ENCODE measurements around the gene CDK4. TPM values are rescaled to one million over a fixed set of nuclear protein-coding genes. Genes with fewer than 3 reads are reported as not detected.

The CDK4 gene
- total and polyA plus RNA-seq, 8 donors = 26.3 to 113 (median 50.5) TPM

- Histone ChIP-seq H3K36me3 (peaks cover 0 to 31% (median 2%) of the 10 kb centered on the region in 4 donors), H3K4me1 (peaks cover 32 to 53% (median 41%) of the 10 kb centered on the region in 4 donors), H3K4me3 (peak overlapping the region in 2 of 4 donors; percentile 11 to 13), H3K9me3 (no peaks in the 10 kb centered on the region), H3K27ac (no peak overlapping the region), H3K27me3 (peaks cover 16 to 96% (median 62%) of the 10 kb centered on the region in 3 donors)
- WGBS, 5 donors = 15 to 36% (median 21%) methylated on average over 41 to 49 of the region's 49 CpGs
- peak in 1 of 2 donors; percentile 74 for DNase-seq
- TF ChIP-seq POLR2A (IDR thresholded peaks at IDR 0.05) = no peak
- TF ChIP-seq CTCF (IDR thresholded peaks at IDR 0.05) = no peak
- no peak for TF ChIP-seq POLR2AphosphoS5 (IDR thresholded peaks at IDR 0.05)
- TF ChIP-seq EP300 (IDR thresholded peaks at IDR 0.05) = no peak
- intact Hi-C loops (cut with DNase I; ENCODE audit: low total_unique reads) = no loop called here
Observed at GRCh38 chr12:57735952-57736740, 16.0 kb downstream of the CDK4 start.

- Histone ChIP-seq H3K27me3 (peaks cover 16 to 96% (median 59%) of the 10 kb centered on the region in 3 donors), H3K36me3 (peaks cover 0 to 39% (median 2%) of the 10 kb centered on the region in 4 donors), H3K4me3 (no peak overlapping the region), H3K9me3 (no peaks in the 10 kb centered on the region), H3K4me1 (peaks cover 32 to 46% (median 41%) of the 10 kb centered on the region in 4 donors), H3K27ac (no peak overlapping the region)
- 15 to 28% (median 18%) methylated on average over 4 to 8 of the region's 8 CpGs for WGBS, 5 donors
- intact Hi-C loops (cut with DNase I; ENCODE audit: low total_unique reads) = no loop called here
- peak in 1 of 2 donors; percentile 61 for DNase-seq
- TF ChIP-seq CTCF (IDR thresholded peaks at IDR 0.05) = no peak
- no peak for TF ChIP-seq POLR2AphosphoS5 (IDR thresholded peaks at IDR 0.05)
- no peak for TF ChIP-seq POLR2A (IDR thresholded peaks at IDR 0.05)
- no peak for TF ChIP-seq EP300 (IDR thresholded peaks at IDR 0.05)
Observed at GRCh38 chr12:57735198-57735855, 16.8 kb downstream of the CDK4 start.

GRCh38 chr12:57734591-57734990, 17.5 kb downstream of the CDK4 start:
- H3K4me3 ChIP-seq = no peak overlapping the region
- WGBS, 5 donors = 73 to 83% (median 80%) methylated on average over 4 of the region's 4 CpGs

More at GRCh38 chr12:57734591-57734990, 17.5 kb downstream of the CDK4 start:
- Histone ChIP-seq H3K4me1 (peaks cover 32 to 43% (median 38%) of the 10 kb centered on the region in 4 donors), H3K9me3 (no peaks in the 10 kb centered on the region), H3K27me3 (peaks cover 16 to 93% (median 52%) of the 10 kb centered on the region in 3 donors), H3K36me3 (peaks cover 0 to 42% (median 2%) of the 10 kb centered on the region in 4 donors), H3K27ac (no peak overlapping the region)
- TF ChIP-seq CTCF (IDR thresholded peaks at IDR 0.05) (no peak), EP300 (IDR thresholded peaks at IDR 0.05) (no peak), POLR2AphosphoS5 (IDR thresholded peaks at IDR 0.05) (no peak), POLR2A (IDR thresholded peaks at IDR 0.05) (no peak)
- intact Hi-C loops (cut with DNase I; ENCODE audit: low total_unique reads) = no loop called here
- DNase-seq = no peak

All from stomach (tissue), 9 donors.